DOHH2 (cell line): ENCODE results near the gene DCLK1.
"Not testable (repeated sequence)": the region's sequence is repeated elsewhere in the genome, so short reads cannot be mapped to it uniquely, and the experiment has no call there.

ENCODE experiments used
- H3F3A ChIP-seq: fragments of 200-600 bp; sonication (generic), shearing (Covaris generic); 2 replicates; pipeline ENCODE4 v1.6.0; 2016; ENCODE audit warnings: antibody characterized with exemption, mild to moderate bottlenecking; ENCODE audit not compliant: control insufficient read depth, insufficient read depth
- H3K27ac ChIP-seq: fragments of 200-600 bp; sonication (generic); 2 replicates; pipeline ENCODE4 v1.5.1; 2014; ENCODE audit warnings: low read depth, mild to moderate bottlenecking, low read length, moderate library complexity
- H3K27me3 ChIP-seq: fragments of 200-600 bp; sonication (generic); 2 replicates; pipeline ENCODE4 v1.6.1; 2014; ENCODE audit warnings: mild to moderate bottlenecking, low read length, mixed read lengths; ENCODE audit not compliant: control insufficient read depth
- H3K36me3 ChIP-seq: fragments of 200-600 bp; sonication (generic); 2 replicates; pipeline ENCODE4 v1.6.1; 2014; ENCODE audit warnings: mild to moderate bottlenecking, low read length, moderate library complexity, mixed read lengths; ENCODE audit not compliant: control insufficient read depth
- H3K4me1 ChIP-seq: fragments of 200-600 bp; sonication (generic); 2 replicates; pipeline ENCODE4 v1.6.1; 2014; ENCODE audit warnings: mild to moderate bottlenecking, low read length, mixed read lengths; ENCODE audit not compliant: control insufficient read depth
- H3K4me2 ChIP-seq: fragments of 200-600 bp; sonication (generic); 2 replicates; pipeline ENCODE4 v1.6.0; 2014; ENCODE audit warnings: mild to moderate bottlenecking, low read length, moderate library complexity
- H3K4me3 ChIP-seq: fragments of 200-600 bp; sonication (generic); 2 replicates; pipeline ENCODE4 v1.5.1; 2014; ENCODE audit warnings: mild to moderate bottlenecking, low read length, mixed read lengths
- H3K79me2 ChIP-seq: fragments of 200-600 bp; sonication (generic); 2 replicates; pipeline ENCODE4 v1.6.1; 2014; ENCODE audit warnings: mild to moderate bottlenecking, low read length, mixed read lengths; ENCODE audit not compliant: control insufficient read depth
- H3K9me2 ChIP-seq: fragments of 200-600 bp; sonication (generic); replicated peaks from 2 replicates; pipeline ENCODE4 v1.6.1; 2014; ENCODE audit warnings: mild to moderate bottlenecking, low read length, mixed read lengths; ENCODE audit not compliant: control insufficient read depth
- H3K9me3 ChIP-seq: fragments of 200-600 bp; sonication (generic); 2 replicates; pipeline ENCODE4 v1.6.1; 2014; ENCODE audit warnings: antibody characterized with exemption, low read length, mixed read lengths; ENCODE audit not compliant: control insufficient read depth, insufficient read depth
- H4K20me1 ChIP-seq: fragments of 200-600 bp; sonication (generic); 2 replicates; pipeline ENCODE4 v1.6.0; 2014; ENCODE audit warnings: low read depth, mild to moderate bottlenecking, antibody characterized with exemption, low read length, moderate library complexity; ENCODE audit not compliant: control insufficient read depth, insufficient read depth
- CTCF ChIP-seq: fragments of 200-600 bp; sonication (generic); IDR thresholded peaks from one replicate; pipeline ENCODE4 v1.5.1; 2014; ENCODE audit warnings: antibody characterized with exemption, mild to moderate bottlenecking, low read depth, low read length; ENCODE audit not compliant: poor library complexity, severe bottlenecking
- EZH2phosphoT487 ChIP-seq: fragments of 200-600 bp; sonication (generic); IDR thresholded peaks from 2 replicates; pipeline ENCODE4 v1.6.1; 2017; ENCODE audit warnings: borderline replicate concordance, mild to moderate bottlenecking, antibody characterized with exemption, low read length, moderate library complexity, mixed read lengths

The DCLK1 gene

GRCh38 chr13:36076211-36076610 is 55.0 kb downstream of the DCLK1 start:
- H3K36me3 ChIP-seq: no peaks in the 10 kb centered on the region
- no peaks in the 10 kb centered on the region for H3K9me2 ChIP-seq
- no peaks in the 10 kb centered on the region for H3K9me3 ChIP-seq
- no peak overlapping the region for H3K4me2 ChIP-seq
- H4K20me1 ChIP-seq: no peaks in the 10 kb centered on the region
- H3K27me3 ChIP-seq: no peaks in the 10 kb centered on the region
- H3K4me1 ChIP-seq: no peaks in the 10 kb centered on the region
- H3K4me3 ChIP-seq: no peak overlapping the region
- no peaks in the 10 kb centered on the region for H3F3A ChIP-seq
- no peaks in the 10 kb centered on the region for H3K79me2 ChIP-seq
- TF ChIP-seq CTCF (no peak), EZH2phosphoT487 (no peak)
- H3K27ac ChIP-seq: no peak overlapping the region

- TF ChIP-seq EZH2phosphoT487 (no peak), CTCF (no peak)
- Histone ChIP-seq H3K4me1 (no peaks in the 10 kb centered on the region), H3K27ac (no peak overlapping the region), H3K79me2 (no peaks in the 10 kb centered on the region), H3F3A (no peaks in the 10 kb centered on the region), H4K20me1 (no peaks in the 10 kb centered on the region), H3K9me3 (no peaks in the 10 kb centered on the region), H3K36me3 (no peaks in the 10 kb centered on the region), H3K27me3 (no peaks in the 10 kb centered on the region), H3K9me2 (no peaks in the 10 kb centered on the region), H3K4me3 (no peak overlapping the region), H3K4me2 (no peak overlapping the region)
Measured at GRCh38 chr13:36074659-36075058, 56.5 kb downstream of the DCLK1 start.

GRCh38 chr13:36072152-36072935 is 58.8 kb downstream of the DCLK1 start:
- no peaks in the 10 kb centered on the region for H4K20me1 ChIP-seq

GRCh38 chr13:36070504-36071192 is 60.5 kb downstream of the DCLK1 start:
- not testable (repeated sequence) for H3K79me2 ChIP-seq, H3K27ac ChIP-seq, H3F3A ChIP-seq, H3K9me2 ChIP-seq, H3K36me3 ChIP-seq, H3K9me3 ChIP-seq, H3K27me3 ChIP-seq, H4K20me1 ChIP-seq, H3K4me2 ChIP-seq, H3K4me3 ChIP-seq, H3K4me1 ChIP-seq

More at GRCh38 chr13:36072152-36072935, 58.8 kb downstream of the DCLK1 start:
- no peak for TF ChIP-seq CTCF
- TF ChIP-seq EZH2phosphoT487: no peak
- Histone ChIP-seq H3K27ac (no peak overlapping the region), H3K4me1 (no peaks in the 10 kb centered on the region), H3K4me3 (no peak overlapping the region), H3K4me2 (no peak overlapping the region), H3K36me3 (no peaks in the 10 kb centered on the region), H3K9me2 (no peaks in the 10 kb centered on the region), H3K79me2 (no peaks in the 10 kb centered on the region), H3K27me3 (no peaks in the 10 kb centered on the region), H3K9me3 (no peaks in the 10 kb centered on the region), H3F3A (no peaks in the 10 kb centered on the region)
